Natural killer cell (primary cell): ENCODE measurements around the gene ZDHHC16. TPM values are rescaled to one million over a fixed set of nuclear protein-coding genes. Genes with fewer than 3 reads are reported as not detected.

ENCODE experiments used
- total RNA-seq, 4 donors: library from RNA; stranded (reverse); fragments of 120-200 nt in 1 of 4; gene quantifications; one replicate each; pipeline versions ENCODE4 v1.2.3 to v1.2.4, GENCODE V29; 2013 to 2022

The ZDHHC16 gene
- total RNA-seq, 3 donors from 2014 or later (not counting 1 experiment from before 2014, with no cell fraction given), result 11.3 to 18.7 (median 12.7) TPM

Other genes starting within 250 kb of the ZDHHC16 start
- gene ARHGAP19, start 153.5 kb upstream of the ZDHHC16 start, total RNA-seq, result 10 to 100 TPM; 22.6 to 23.3 (median 22.7) TPM
- 10 to 100 TPM; 26.0 to 45.0 (median 32.1) TPM for gene FRAT1, start 126.9 kb upstream of the ZDHHC16 start, total RNA-seq
- 10 to 100 TPM; 18.7 to 23.4 (median 22.2) TPM for gene FRAT2, start 111.4 kb upstream of the ZDHHC16 start, total RNA-seq
- gene RRP12, start 44.8 kb upstream of the ZDHHC16 start, total RNA-seq, result 100 to 1,000 TPM in 1 of 3 donors, 10 to 100 TPM in 2; 60.1 to 234 (median 79.2) TPM
- 100 to 1,000 TPM in 1 of 3 donors, 10 to 100 TPM in 2; 92.6 to 104 (median 96.0) TPM for gene PGAM1, start 20.0 kb upstream of the ZDHHC16 start, total RNA-seq
- 10 to 100 TPM; 36.9 to 44.4 (median 37.6) TPM for gene EXOSC1, start 169 bp upstream of the ZDHHC16 start, total RNA-seq
- 10 to 100 TPM; 53.8 to 68.4 (median 61.7) TPM for gene MMS19, start 52.2 kb downstream of the ZDHHC16 start, total RNA-seq
- 1 to 10 TPM in 1 of 3 donors, under 1 TPM in 2; 0.70 to 1.1 (median 0.75) TPM for gene UBTD1, start 52.7 kb downstream of the ZDHHC16 start, total RNA-seq
- not detected for gene ANKRD2, start 126.6 kb downstream of the ZDHHC16 start, total RNA-seq
- not detected for gene HOGA1, start 138.2 kb downstream of the ZDHHC16 start, total RNA-seq
- gene C10orf62, start 143.5 kb downstream of the ZDHHC16 start, total RNA-seq, result under 1 TPM in 1 of 3 donors, not detected in 2; 0.32 TPM
- 1 to 10 TPM in 2 of 3 donors, under 1 TPM in 1; 0.14 to 2.0 (median 1.6) TPM for gene MORN4, start 187.3 kb downstream of the ZDHHC16 start, total RNA-seq
- 10 to 100 TPM; 41.3 to 66.1 (median 60.0) TPM for gene PI4K2A, start 194.5 kb downstream of the ZDHHC16 start, total RNA-seq
- 1 to 10 TPM; 6.1 to 8.4 (median 6.8) TPM for gene AVPI1, start 241.1 kb downstream of the ZDHHC16 start, total RNA-seq